C4-2B (cell line): ENCODE data around the gene RMND1.

ENCODE experiments used
- H3K27ac ChIP-seq: fragments of 450-650 bp; 2 replicates; pipeline ENCODE4 v1.5.1; 2017
- CTCF ChIP-seq: fragments of 450-650 bp; conservative IDR thresholded peaks from 2 replicates; pipeline ENCODE4 v1.5.1; 2017; ENCODE audit warnings: mild to moderate bottlenecking
- ZFX ChIP-seq: fragments of 450-650 bp; IDR thresholded peaks from 2 replicates; pipeline ENCODE4 v1.6.1; 2017

Gene RMND1

GRCh38 chr6:151494235-151494935 lies 42.5 kb upstream of the RMND1 start:
- no peak for TF ChIP-seq ZFX
- no peak for TF ChIP-seq CTCF
- H3K27ac ChIP-seq: no peak overlapping the region

- no peak within 1 kb of the TSS for H3K27ac ChIP-seq
- TF ChIP-seq CTCF (no peak), ZFX (no peak)
These were observed 41.9 kb upstream of the RMND1 start, which contains the start of gene CCDC170 for GRCh38 chr6:151493804-151494234. TSS of gene CCDC170 (plus strand) at chr6:151494017. CDS start at chr6:151494129, 112 bp downstream.

- TF ChIP-seq ZFX (no peak), CTCF (no peak)
- no peak overlapping the region for H3K27ac ChIP-seq
These were observed 41.4 kb upstream of the RMND1 start for GRCh38 chr6:151493161-151493803.

GRCh38 chr6:151490996-151491395 lies 39.1 kb upstream of the RMND1 start:
- H3K27ac ChIP-seq: no peak overlapping the region

GRCh38 chr6:151488226-151488625 lies 36.3 kb upstream of the RMND1 start:
- TF ChIP-seq ZFX (no peak), CTCF (no peak)
- H3K27ac ChIP-seq: no peak overlapping the region

More at GRCh38 chr6:151490996-151491395, 39.1 kb upstream of the RMND1 start:
- TF ChIP-seq ZFX (no peak), CTCF (no peak)

- TF ChIP-seq ZFX (no peak), CTCF (no peak)
- no peak overlapping the region for H3K27ac ChIP-seq
These were observed 32.1 kb upstream of the RMND1 start for GRCh38 chr6:151483994-151484393.

GRCh38 chr6:151482290-151482689 lies 30.4 kb upstream of the RMND1 start:
- TF ChIP-seq ZFX (no peak), CTCF (no peak)
- no peak overlapping the region for H3K27ac ChIP-seq
